ENCODE results near the gene INCENP. TPM values are rescaled to one million over a fixed set of nuclear protein-coding genes. Genes with fewer than 3 reads are reported as not detected.

INCENP gene
- total RNA-seq, 1 donor from 2014 or later: 3.4 TPM

- TF ChIP-seq CTCF (IDR thresholded peaks at IDR 0.05; ENCODE audit: insufficient read depth, low read length, severe bottlenecking): no peak
- FAIRE-seq (no peak), DNase-seq (ENCODE audit: low read depth) (no peak)
- Histone ChIP-seq H3K27me3 (ENCODE audit: control insufficient read depth, insufficient read depth, low read length) (no peaks in the 10 kb centered on the region), H3K4me3 (ENCODE audit: low read depth, low read length) (no peak overlapping the region), H3K36me3 (ENCODE audit: control insufficient read depth, insufficient read depth, low read length) (no peaks in the 10 kb centered on the region)
Measured at GRCh38 chr11:62087694-62088093, 36.1 kb upstream of the INCENP start.

- no peak overlapping the region for H3K4me3 ChIP-seq (ENCODE audit: low read depth, low read length)
- H3K27me3 ChIP-seq (ENCODE audit: control insufficient read depth, insufficient read depth, low read length): no peaks in the 10 kb centered on the region
- DNase-seq (ENCODE audit: low read depth) (no peak), FAIRE-seq (no peak)
- H3K36me3 ChIP-seq (ENCODE audit: control insufficient read depth, insufficient read depth, low read length): no peaks in the 10 kb centered on the region
- TF ChIP-seq CTCF (IDR thresholded peaks at IDR 0.05; ENCODE audit: insufficient read depth, low read length, severe bottlenecking): no peak
Measured at GRCh38 chr11:62088331-62088933, 35.4 kb upstream of the INCENP start.

GRCh38 chr11:62103141-62103540 lies 20.7 kb upstream of the INCENP start:
- no peak overlapping the region for H3K4me3 ChIP-seq (ENCODE audit: low read depth, low read length)
- FAIRE-seq (no peak), DNase-seq (ENCODE audit: low read depth) (no peak)
- TF ChIP-seq CTCF (IDR thresholded peaks at IDR 0.05; ENCODE audit: insufficient read depth, low read length, severe bottlenecking): no peak
- H3K27me3 ChIP-seq (ENCODE audit: control insufficient read depth, insufficient read depth, low read length): no peaks in the 10 kb centered on the region
- no peaks in the 10 kb centered on the region for H3K36me3 ChIP-seq (ENCODE audit: control insufficient read depth, insufficient read depth, low read length)

DNA sequence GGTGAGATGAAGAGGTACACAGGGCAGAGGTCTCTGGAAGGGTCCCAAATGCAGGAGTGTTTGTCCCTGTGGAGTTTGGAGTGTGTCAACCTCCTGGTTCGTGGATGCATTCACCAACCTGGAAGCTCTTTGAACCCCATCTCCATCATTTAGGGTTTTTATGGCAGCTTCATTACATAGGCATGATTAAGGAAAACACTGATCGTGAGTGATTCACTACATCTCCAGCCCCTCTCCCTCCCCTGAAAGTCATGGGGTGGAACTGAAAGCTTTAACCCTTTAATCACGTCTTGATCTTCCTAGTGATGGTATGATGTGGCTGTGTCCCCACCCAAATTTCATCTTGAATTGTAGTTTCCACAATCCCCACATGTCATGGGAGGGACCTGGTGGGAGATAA lies 19.8 kb upstream of the INCENP start:
- no peak for FAIRE-seq

DNA sequence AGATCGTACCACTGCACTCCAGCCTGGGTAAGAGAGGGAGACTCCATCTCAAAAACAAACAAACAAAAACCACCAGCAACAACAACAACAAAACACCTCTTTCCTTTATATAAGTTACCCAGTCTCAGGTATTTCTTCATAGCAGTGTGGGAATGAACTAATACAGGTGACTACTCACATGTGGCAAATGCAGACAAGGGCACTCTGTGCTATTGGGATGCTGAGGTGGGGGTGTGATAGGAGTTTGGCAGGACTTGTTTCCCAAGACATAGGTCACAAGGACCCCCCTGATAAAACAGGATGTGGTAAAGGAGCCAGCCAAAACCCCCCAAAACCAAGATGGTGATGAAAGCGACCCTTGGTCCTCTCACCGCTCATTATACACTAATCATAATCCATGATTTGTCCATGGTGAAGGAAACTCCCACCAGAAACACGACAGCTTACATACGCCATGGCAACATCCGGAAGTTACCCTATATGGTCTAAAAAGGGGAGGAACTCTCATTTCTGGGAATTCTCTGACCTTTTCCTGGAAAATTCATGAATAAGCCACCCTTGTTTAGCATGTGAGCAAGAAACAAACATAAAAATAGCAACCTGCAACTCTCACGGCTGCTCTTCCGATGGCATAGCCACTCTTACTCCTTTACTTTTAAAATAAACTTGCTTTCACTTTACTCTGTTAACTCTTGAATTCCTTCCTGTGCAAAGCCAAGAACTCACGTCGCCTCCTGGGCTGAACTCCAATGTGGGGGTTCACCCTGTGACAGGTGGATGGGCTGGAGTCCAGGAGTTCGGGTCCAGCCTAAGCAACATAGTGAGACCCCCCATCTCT lies 18.8 kb upstream of the INCENP start:
- DNase-seq (ENCODE audit: low read depth) (peak; percentile 28), FAIRE-seq (no peak)
- Histone ChIP-seq H3K27me3 (ENCODE audit: control insufficient read depth, insufficient read depth, low read length) (no peaks in the 10 kb centered on the region), H3K36me3 (ENCODE audit: control insufficient read depth, insufficient read depth, low read length) (no peaks in the 10 kb centered on the region), H3K4me3 (ENCODE audit: low read depth, low read length) (no peak overlapping the region)
- TF ChIP-seq CTCF (IDR thresholded peaks at IDR 0.05; ENCODE audit: insufficient read depth, low read length, severe bottlenecking): no peak

More for the DNA sequence above, 19.8 kb upstream of the INCENP start:
- H3K27me3 ChIP-seq (ENCODE audit: control insufficient read depth, insufficient read depth, low read length): no peaks in the 10 kb centered on the region
- no peak for TF ChIP-seq CTCF (IDR thresholded peaks at IDR 0.05; ENCODE audit: insufficient read depth, low read length, severe bottlenecking)
- no peaks in the 10 kb centered on the region for H3K36me3 ChIP-seq (ENCODE audit: control insufficient read depth, insufficient read depth, low read length)
- H3K4me3 ChIP-seq (ENCODE audit: low read depth, low read length): no peak overlapping the region
- no peak for DNase-seq (ENCODE audit: low read depth)

Data from bronchial epithelial cell (primary cell).